GM18502 (cell line): Measurements from ENCODE around the gene SLCO3A1.

Experiments used
- ATAC-seq: cut with Tn5 transposase; IDR thresholded peaks from one replicate; pipeline ENCODE4 v1.9.1; 2021; ENCODE audit warnings: mild to moderate bottlenecking; ENCODE audit not compliant: unreplicated experiment, poor library complexity

The SLCO3A1 gene

GRCh38 chr15:92078270-92078669 lies 224.8 kb downstream of the SLCO3A1 start:
- no peak for ATAC-seq

- ATAC-seq, result no peak
These were observed 225.5 kb downstream of the SLCO3A1 start for GRCh38 chr15:92079047-92079446.

GRCh38 chr15:92079647-92080255 lies 226.2 kb downstream of the SLCO3A1 start:
- no peak for ATAC-seq

GRCh38 chr15:92082006-92082843 lies 228.7 kb downstream of the SLCO3A1 start:
- peak; percentile 64 for ATAC-seq

- no peak for ATAC-seq
These were observed 229.7 kb downstream of the SLCO3A1 start for GRCh38 chr15:92083190-92083589.

GRCh38 chr15:92087211-92087610 lies 233.7 kb downstream of the SLCO3A1 start:
- no peak for ATAC-seq

- ATAC-seq, result no peak
These were observed 237.7 kb downstream of the SLCO3A1 start for GRCh38 chr15:92091155-92091734.

- no peak for ATAC-seq
These were observed 239.0 kb downstream of the SLCO3A1 start for GRCh38 chr15:92092289-92093105.

- peak; percentile 76 for ATAC-seq
These were observed 242.2 kb downstream of the SLCO3A1 start for GRCh38 chr15:92095693-92096092.

GRCh38 chr15:92097474-92098178 lies 244.1 kb downstream of the SLCO3A1 start:
- peak; percentile 66 for ATAC-seq

- ATAC-seq, result no peak
These were observed 245.4 kb downstream of the SLCO3A1 start for GRCh38 chr15:92098869-92099268.

GRCh38 chr15:92100301-92100700 lies 246.8 kb downstream of the SLCO3A1 start:
- no peak for ATAC-seq

GRCh38 chr15:92100751-92101150 lies 247.2 kb downstream of the SLCO3A1 start:
- ATAC-seq, result no peak

GRCh38 chr15:92101708-92102394 lies 248.3 kb downstream of the SLCO3A1 start:
- ATAC-seq, result peak; percentile 66

- ATAC-seq, result peak; percentile 27
These were observed 248.9 kb downstream of the SLCO3A1 start for GRCh38 chr15:92102395-92102755.

- no peak for ATAC-seq
These were observed 250.6 kb downstream of the SLCO3A1 start for GRCh38 chr15:92104072-92104471.

GRCh38 chr15:92105611-92106010 lies 252.1 kb downstream of the SLCO3A1 start:
- no peak for ATAC-seq

GRCh38 chr15:92107510-92107909 lies 254.0 kb downstream of the SLCO3A1 start:
- ATAC-seq, result no peak

GRCh38 chr15:92109191-92109873 lies 255.8 kb downstream of the SLCO3A1 start:
- ATAC-seq, result no peak
